Activated gamma-delta T cell (primary cell): Measurements from ENCODE around the gene POLR1A.

Experiments
- DNase-seq: peaks from one replicate; lab custom pipeline; 2025; lab: John Stamatoyannopoulos, UW

Gene POLR1A

DNA sequence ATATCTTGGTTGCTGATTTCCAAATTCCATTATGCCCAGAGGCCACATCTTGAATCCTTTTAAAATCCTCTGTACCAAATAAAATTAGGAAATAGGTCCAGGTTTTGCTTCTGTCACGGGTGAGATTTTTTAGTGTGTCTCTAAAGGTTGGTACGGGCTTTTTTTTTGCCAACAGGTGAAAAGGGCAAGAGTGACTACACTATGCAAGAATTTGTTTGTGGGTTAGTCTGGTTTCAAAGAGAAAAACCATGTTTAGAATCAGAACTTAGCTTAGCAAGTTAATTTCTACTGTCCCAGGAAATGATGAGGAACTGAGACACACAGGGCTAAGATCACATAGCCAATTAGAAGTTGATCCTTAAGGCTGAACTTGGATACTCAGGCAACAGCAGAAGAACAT is 41.7 kb downstream of the POLR1A start:
- DNase-seq: no peak

DNA sequence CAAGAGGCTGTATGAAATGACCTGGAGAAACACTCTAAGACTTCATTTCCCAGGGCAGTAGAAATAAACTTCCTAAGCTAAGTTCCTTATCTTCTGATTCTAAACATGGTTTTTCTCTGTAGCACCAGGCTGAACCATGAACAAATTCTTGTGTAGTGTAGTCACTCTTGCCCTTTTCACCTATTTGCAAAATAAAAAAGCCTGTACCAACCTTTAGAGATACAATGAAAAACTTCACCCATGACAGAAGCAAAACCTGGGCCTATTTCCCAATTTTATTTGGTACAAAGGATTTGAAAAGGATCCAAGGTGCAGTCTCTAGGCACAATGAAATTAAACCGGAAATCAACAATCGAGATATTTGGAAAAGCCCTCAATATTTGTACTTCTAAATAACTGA is 43.6 kb downstream of the POLR1A start:
- DNase-seq: no peak

DNA sequence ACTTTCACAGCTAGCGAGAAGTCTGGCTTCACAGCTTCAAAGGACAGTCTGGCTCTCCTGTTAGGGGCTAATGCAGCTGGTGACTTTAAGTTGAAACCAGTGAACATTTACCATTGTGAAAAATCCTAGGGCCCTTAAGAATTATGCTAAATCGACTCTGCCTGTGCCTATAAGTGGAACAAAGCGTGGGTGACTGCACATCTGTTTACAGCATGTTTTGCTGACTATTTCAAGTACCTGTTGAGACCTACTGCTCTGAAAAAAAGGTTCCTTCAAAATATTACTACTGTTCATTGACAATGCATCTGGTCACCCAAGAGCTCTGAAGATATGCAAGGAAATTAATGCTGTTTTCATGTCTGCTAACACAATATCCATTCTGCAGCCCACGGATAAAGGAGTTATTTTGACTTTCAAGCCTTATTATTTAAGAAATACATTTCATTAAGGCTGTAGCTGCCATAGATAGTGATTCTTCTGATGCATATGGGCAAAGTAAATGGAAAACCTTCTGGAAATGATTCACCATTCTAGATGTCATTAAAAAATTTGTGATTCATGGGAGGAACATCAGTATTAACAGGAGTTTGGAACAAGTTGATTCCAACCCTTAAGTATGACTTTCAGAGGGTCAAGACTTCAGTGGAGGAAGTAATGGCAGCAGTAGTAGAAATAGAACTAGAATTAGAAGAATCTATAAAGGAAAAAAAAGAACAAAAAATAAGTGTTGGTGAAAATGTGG is 48.9 kb downstream of the POLR1A start:
- no peak for DNase-seq

DNA sequence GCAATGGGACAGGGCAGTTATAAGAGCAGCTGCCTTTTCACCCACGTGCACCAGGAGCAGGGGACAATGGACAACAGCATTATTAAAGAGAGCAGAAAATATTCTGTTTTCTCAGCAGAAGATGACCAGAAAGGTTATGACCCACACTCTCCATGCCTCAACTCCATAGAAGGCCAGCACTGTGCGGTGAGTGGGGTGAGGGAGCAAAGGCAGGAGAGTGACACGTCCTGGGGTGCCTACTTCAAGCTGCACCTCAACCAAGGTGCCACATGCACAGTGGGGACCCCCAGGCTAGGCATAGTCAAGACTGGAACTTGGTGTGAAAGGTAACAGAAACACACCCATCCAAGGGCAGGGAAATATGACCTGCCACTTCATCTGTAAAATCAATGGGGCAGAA is 50.4 kb downstream of the POLR1A start:
- DNase-seq: no peak

DNA sequence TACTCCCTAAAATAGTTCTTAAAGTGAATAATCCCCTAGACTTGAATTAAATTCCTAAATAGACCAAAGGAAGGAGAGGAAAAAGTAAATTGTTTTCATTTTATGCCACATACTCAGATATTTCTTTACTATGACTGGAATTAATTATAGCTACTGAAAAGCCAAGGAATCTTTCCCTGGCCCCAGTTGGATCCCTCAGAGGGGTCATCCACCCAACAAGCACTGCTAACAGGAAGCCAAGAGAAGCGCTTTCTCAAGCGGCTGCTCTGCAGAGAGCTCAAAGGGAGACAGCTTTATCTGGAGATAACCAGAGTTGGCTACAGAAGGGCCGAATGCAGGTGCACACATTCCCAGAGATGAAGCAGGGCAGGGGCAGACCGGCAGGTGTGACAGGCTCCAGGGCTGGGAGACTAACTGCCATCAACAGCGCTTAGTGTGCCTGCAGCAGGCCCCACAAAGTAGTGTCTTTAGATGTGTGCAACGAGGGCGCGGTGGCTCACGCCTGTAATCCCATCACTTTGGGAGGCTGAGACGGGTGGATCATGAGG is 51.1 kb downstream of the POLR1A start:
- no peak for DNase-seq

DNA sequence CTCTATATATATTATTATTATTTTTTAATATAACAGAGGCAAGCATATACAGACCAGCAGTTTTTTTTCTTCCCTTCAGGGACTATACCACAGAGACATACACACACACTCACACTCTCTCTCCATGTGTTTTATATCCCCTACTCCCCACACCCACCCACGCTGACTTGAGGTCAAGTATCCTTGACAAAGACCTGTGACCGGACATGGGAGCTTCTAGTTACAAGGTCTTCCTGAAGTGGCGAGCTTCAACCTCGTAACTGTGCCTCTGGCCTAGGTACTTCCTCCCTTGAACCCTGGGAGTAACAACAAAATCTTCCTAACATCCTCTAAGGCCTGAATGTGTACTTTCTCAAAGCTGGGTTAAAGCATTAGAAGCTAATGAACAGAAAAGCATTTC is 52.5 kb downstream of the POLR1A start:
- DNase-seq: no peak

DNA sequence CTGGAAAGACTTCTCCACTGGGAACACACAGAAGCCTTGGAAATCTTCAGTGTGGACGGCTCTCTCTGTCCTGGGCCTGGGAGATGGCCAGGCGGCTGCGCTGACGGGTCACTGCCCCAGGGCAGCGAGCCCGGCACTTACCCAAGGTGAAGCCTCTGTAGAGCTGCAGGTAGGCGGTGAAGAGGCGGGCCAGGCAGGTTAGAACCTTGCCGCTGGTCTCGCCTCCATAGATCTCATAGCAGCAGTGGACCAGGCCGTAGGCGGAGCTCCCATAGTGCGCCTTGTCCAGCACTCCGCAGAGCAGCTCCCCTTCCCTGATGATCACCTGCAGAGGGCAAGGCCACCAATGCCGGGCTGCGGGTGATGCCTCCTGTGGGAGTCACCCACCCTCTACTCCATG is 53.0 kb downstream of the POLR1A start:
- DNase-seq: no peak

DNA sequence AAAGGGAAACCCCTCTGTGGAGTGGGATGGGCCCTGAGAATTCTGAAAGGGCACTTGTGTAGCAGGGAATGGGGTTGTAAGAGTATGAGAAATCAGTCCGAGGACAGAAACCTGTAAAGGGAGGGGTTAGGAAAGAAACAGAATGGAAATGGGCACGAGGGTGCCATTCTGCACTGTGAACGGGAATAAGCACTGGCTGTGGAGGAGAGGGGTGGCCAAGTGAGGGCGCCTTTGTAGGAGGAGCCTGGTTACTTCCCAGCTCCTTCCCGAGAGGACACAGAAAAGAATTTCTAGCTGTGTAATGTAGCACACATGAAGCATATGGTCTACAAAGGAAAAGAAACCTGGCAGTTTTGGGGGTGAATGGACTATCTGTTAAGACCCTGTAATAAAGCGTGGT is 53.4 kb downstream of the POLR1A start:
- no peak for DNase-seq

DNA sequence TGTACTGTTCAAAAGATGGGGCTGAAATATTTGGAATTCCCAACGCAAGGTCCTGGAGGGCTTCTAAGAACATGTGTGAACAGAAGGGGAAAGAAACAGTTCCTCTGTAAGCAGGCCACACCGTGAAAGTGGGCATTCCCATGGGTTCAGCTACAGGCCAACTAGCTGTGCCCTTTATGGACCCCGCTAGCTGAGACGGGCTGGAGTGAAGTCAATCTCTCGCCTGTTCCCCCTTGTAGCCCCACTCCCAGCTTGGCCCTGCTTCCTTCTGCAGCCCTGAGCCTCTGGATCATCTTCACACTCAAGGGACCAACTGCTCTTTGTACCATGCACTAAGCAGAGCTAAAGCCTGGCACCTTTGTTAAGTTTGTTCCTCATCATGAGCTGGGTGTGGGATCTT is 55.4 kb downstream of the POLR1A start:
- no peak for DNase-seq

DNA sequence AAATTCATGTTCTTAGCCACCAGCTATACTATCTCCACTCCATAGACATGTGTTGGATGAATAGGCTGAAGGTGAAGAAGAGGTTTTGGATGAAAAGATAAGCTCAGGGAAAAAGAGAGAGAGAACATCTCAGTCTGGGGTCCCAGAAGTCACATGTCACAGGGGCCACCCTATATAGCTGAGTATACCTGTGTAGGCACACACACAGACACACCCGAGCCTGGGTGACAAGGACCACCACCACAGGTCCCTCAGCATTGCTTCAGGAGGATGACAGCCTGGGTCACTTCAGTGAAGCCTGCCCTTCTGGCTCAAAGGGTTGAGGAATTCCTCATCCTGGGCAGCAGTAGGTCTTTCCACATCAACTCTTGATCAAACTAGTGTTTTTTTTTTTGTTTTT is 56.2 kb downstream of the POLR1A start:
- no peak for DNase-seq

DNA sequence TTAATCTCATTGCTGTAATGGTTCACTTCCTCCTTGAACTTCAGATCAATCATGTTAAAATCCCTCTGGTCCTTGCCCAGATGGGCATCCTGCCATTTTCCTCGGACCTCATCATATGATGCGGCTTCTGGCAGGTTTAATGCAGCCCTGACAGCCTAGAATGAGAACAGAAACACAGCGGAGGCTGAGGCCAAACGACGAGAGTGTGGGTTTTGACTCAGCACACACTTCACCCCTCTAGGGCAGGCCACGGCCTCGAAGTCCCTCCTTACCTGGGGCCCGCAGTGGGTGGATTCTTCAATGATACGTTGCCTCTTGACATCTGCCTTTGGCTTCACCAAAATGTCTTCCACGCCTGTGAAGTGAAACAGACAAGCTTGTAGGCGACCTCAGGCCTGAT is 56.8 kb downstream of the POLR1A start:
- DNase-seq: no peak

DNA sequence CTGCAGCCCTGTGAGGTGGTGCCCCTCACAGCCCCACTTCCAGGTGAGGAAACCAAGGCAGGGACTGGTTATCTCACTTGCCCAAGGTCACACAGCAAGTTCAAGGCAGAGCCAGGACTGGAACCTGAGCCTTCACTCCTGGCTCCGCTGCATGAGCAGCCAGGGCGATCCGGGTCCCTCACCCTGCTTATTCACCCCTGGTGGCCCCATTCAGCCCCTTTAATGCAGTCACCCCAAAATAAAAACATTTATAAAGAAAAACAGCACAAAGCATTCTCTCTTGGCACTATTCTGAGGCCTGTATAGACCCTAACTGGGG is 57.3 kb downstream of the POLR1A start:
- no peak for DNase-seq

DNA sequence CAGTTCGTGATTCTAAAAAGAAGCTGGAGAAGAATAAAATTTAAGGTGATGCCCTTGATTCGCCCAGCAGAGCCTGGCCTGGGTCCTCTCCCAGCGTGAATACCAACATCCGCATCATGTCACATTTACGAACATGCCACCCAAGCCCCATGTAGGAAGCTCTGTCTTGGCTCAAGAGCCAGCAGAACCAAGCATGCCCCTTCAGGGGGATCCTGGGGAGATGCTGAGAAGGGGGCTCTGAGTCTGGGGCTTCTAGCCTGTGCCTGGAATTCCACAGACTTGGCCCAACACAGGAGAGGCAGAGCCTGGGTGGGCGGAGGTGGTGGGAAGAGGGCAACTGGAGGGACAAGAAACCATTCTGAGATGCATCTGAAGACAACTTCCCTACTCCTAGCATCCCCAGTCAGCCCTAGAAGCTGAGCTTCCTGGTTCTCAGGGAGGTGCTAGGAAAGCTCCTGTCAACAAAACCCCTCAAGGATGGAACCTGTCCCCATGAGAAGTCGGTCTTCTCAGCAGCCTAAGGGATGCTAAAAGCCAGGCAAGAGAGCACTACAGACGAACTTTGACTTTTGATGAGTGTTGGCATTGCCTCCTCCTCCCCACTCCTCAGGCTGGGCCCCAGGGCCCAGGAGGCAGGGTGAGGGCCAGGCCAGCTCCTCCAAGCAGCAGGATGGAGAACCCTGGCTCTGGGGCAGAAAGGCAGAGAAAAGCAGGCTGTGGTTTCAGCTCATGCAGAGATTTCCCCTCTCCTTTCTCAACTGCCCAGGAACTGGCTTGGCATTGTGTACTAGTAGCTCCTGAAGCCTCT is 57.9 kb downstream of the POLR1A start:
- DNase-seq: no peak

DNA sequence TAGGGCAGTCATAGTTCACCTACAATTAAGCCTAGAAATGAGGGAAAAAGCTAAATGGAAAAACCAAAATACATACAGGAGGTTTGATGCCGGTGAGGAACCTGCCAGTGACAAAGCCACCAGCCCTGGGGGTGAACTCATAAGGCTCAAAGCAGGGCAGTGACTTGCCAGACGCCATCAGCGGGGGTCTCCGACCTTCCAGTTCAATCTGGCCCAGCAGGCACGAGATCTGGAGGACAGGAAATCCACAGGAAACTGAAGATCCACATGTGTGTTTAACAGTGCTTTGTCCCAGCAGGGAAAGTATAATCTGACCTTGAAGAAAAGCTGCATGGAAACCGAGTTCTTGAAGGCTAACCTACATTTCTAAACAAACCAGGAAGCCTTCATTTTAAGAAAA is 60.1 kb downstream of the POLR1A start:
- DNase-seq: no peak

DNA sequence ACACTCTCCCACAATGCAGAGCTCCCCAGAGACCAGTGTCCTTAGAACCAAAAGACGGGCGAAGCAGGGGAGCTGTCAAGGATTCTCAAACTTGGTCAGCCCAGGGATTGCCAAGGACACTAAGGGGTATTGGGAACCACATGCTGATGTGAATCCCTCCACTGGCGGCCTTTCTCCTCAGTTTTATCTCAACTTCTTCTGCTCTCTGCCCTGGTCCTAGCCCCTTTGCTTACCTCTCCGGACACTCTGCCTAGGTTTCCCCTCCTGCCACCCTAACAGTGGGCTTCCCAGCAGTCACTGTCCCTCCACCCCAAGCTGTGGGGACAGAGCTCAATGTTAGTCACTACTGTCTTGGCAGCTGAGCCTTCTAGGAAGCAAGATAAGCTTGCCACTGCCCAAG is 61.1 kb downstream of the POLR1A start:
- no peak for DNase-seq

DNA sequence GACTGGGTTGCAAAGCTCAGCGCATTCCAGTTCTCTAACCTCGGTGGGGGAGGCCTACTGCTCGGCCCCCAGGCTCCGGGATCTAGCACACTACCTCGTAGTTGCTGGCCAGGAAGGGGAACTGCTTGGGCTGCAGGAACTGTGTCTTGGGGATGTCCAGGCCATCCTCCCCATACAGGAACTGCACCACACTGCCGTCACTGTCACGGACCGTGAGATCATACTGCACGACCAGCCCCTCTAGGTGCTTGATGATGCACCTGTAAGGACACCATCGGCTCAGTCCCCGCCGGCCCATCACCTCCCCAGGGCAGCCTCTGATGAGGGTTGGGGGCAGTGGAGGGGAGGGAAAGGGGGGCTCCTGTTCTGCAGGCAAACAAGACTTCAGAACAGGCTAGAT is 61.6 kb downstream of the POLR1A start:
- no peak for DNase-seq

DNA sequence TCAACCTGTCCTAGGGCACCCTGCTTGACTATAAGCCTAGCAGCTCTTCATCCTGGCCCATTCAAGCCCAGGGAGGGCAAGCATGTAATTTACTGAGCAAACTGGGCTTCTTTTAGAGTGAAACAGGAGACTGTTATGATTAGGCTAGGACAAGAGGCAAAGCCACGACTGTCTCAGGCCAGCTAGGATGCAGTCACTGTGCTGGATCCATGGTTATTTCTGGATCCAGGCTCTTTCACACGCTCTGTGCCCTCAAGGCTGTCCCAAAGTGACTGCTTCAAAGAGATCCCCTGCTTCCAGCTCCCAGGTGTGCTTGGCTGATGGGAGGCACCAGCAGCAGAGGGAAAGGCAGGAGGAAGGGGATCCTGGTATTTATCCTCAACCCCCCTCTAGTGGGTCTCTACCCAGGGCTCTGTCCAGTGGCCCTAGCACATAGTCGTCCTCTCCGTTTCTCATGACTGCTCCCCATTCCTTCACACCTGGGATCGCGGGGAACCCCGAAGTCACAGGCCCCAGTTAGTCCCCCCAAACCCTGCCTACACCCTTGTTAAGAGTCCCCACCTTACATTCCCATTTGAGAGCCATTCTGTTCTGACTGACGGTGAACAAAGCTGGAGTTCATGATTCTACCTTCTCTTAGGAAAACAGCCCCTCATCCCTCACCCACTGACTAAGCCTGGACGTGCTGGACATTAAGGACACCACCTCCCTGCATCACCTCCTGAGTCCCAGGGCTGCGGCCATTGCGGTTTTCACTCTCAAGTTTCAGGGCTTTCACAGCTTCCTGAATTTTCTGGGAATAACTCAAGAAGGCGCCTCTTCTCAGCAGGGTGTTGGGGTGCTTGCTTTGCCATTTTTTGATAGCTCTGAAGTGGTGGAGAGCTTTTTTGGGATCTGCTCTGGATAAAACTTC is 63.2 kb downstream of the POLR1A start:
- no peak for DNase-seq

DNA sequence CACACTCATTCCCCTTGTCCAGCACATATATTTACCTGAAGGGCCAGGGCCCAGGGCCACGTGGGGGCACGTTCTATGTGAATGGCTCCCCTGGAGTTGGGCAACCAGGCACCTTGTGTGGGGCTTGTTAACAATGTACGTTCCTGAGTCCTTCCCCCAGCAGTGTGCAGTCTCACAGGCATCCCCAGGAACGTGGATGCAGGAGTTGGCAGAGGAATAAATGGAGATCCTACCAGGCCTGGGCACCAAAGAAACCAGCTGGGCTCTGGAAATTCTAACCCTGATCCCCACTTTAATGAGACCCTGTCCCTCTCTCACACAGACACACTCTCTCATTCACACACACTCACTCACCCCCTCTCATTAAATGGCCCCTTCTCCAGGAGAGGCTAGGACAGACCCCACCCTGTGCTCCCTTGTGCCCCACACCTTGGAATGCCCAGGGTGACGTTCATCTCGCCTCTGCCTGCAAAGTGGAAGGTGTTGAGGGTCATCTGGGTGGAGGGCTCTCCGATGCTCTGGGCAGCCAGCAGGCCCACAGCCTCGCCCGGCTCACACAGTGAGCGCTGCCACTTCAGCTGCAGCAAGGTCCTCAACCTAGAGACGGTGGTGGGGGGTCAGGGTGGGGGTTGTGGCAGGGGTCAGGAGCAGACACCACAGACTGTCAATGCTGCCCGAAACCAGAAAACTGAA is 65.6 kb downstream of the POLR1A start:
- DNase-seq: no peak

DNA sequence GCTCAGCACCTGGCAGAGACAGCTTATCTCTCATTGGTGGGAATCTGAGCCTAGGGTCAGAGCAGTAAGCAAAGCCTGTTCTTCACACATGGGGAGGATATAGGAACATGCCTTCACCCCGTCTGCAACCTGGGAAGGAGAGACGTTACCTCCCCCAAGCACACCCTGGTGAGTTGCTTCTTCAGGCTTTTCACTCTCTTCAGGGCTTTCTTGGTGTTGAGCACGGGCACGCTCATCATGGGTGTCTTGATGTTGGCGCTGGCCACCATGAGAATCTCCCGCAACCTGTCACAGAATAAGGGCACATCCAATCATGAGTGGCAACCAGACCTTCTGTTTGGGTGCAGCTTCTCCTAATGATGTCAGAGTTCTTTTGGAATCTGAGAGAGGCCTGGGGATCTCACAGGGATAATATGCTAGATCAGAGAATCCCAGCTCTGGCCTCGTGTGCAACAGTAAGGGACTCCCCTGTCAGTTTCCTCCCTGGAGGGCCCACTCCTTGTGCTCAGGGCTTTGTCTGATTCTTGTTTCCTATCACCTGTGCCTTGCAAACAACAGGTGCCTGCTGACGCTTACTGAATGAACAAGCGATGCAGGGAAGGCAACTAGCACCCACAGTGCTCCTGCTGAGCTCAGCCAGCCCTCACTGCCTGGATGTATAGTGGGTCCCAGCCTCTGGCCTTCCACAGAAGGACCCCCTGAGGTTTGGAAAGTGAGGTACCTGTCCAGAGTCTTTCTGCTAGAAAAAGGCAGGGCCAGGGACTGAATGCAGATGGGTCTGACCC is 66.3 kb downstream of the POLR1A start:
- DNase-seq: no peak

DNA sequence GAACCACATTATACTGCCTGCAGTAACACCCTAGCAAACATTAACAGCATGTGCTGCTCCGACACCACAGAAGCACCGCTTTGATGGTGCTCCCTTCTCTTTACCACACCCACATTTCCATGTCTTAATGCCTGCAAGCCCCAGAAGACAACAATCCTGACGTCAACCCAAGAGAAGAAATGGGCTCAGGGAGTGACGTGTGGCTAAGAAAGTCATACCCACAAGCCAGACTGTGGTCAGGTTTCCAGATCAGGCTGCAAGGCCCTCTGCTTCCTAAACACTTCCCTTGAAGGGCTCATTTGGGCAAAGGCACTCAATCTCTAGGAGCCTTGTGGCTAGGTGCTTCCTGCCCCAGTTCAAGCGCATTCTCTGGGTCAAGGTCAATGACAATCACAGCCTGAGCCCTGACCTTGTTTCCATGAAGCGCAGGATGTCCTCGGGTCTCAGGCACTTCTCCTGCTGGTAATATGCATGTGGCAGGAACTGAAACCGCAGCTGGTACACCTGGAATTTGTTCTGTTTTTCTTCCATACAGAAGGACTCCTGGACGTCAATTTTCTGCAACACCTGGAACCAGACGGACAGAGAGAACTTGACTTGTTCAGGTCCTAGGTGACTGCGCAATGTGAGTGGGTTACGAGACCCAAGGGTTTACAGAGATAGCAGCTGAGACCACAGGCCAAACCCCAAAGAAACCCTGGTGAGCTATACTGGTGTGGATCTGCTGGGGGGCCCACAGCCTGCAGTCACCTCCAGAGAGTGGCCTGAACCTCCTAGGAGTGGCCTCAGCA is 67.2 kb downstream of the POLR1A start:
- DNase-seq: no peak
